H1 (cell line): ENCODE results near the gene OLFM3. TPM values are rescaled to one million over a fixed set of nuclear protein-coding genes. Genes with fewer than 3 reads are reported as not detected.

Source experiments
- CTCF ChIA-PET: fragments of 300-600 bp; sonication (Branson Sonifier 250); formaldehyde crosslinking; loops from one replicate; lab custom pipeline; 2021; ENCODE audit not compliant: partially characterized antibody; lab: Charles Lee
- POLR2A ChIA-PET: fragments of 300-600 bp; sonication (Branson Sonifier 250); formaldehyde crosslinking; loops from one replicate; lab custom pipeline; 2021; ENCODE audit warnings: inconsistent platforms; ENCODE audit not compliant: partially characterized antibody; lab: Charles Lee
- DNase-seq, 2 experiments: peaks; one replicate each; pipeline versions ENCODE4 v3.0.0 to v3.0.0-alpha.2; 2010 to 2022; ENCODE audit warnings: low spot score in 2 of 2, low read depth in 1 of 2, mixed read lengths in 1 of 2
- FAIRE-seq: peaks from 2 replicates; lab custom pipeline; 2011; peaks lifted over from hg19 to GRCh38; lab: Jason Lieb, UNC
- H2AFZ ChIP-seq: 2 replicates; pipeline ENCODE4 v1.8.1; 2012; ENCODE audit warnings: low read length, inconsistent platforms
- H2AK5ac ChIP-seq: 2 replicates; pipeline ENCODE4 v1.6.1; 2013; ENCODE audit warnings: low read depth, low read length
- H2BK120ac ChIP-seq: replicated peaks from 2 replicates; pipeline ENCODE3; 2013; ENCODE audit warnings: low read depth, low read length, inconsistent platforms
- H2BK12ac ChIP-seq: 2 replicates; pipeline ENCODE4 v1.6.1; 2013; ENCODE audit warnings: low read depth, low read length
- H2BK15ac ChIP-seq: 2 replicates; pipeline ENCODE4 v1.6.1; 2013; ENCODE audit warnings: low read length
- H2BK20ac ChIP-seq: 2 replicates; pipeline ENCODE4 v1.6.1; 2013; ENCODE audit warnings: low read length
- H2BK5ac ChIP-seq: 2 replicates; pipeline ENCODE4 v1.6.1; 2013; ENCODE audit warnings: low read depth, low read length
- H3K14ac ChIP-seq: 2 replicates; pipeline ENCODE4 v1.6.1; 2013; ENCODE audit warnings: inconsistent platforms; ENCODE audit not compliant: insufficient read length
- H3K18ac ChIP-seq: 2 replicates; pipeline ENCODE4 v1.6.1; 2013; ENCODE audit warnings: low read length; ENCODE audit errors: extremely low read depth
- H3K23ac ChIP-seq: 2 replicates; pipeline ENCODE4 v1.6.1; 2013; ENCODE audit warnings: inconsistent platforms; ENCODE audit not compliant: insufficient read length
- H3K23me2 ChIP-seq: 2 replicates; pipeline ENCODE4 v1.6.1; 2013; ENCODE audit warnings: low read depth, low read length
- H3K27ac ChIP-seq: 2 replicates; pipeline ENCODE4 v1.6.1; 2011; ENCODE audit warnings: low read depth, low read length, inconsistent platforms
- H3K27me3 ChIP-seq, 4 experiments: replicated peaks in 1 of 4; 1 replicate in 1 of 4; 2 replicates in 3 of 4; pipeline versions ENCODE4 v1.6.1 to v1.8.1; 2011 to 2013; ENCODE audit warnings: low read length in 3 of 4, mild to moderate bottlenecking in 3 of 4, inconsistent platforms in 2 of 4, mixed read lengths in 2 of 4, moderate library complexity in 1 of 4; ENCODE audit not compliant: control insufficient read depth in 3 of 4, insufficient read depth in 3 of 4; ENCODE audit errors: extremely low read depth in 1 of 4
- H3K36me3 ChIP-seq, 4 experiments: 2 replicates each; pipeline versions ENCODE4 v1.6.1 to v1.8.1; 2011 to 2013; ENCODE audit warnings: mild to moderate bottlenecking in 4 of 4, low read length in 3 of 4, moderate library complexity in 2 of 4, control low read depth in 1 of 4, inconsistent platforms in 1 of 4; ENCODE audit not compliant: insufficient read depth in 4 of 4, control insufficient read depth in 2 of 4
- H3K4ac ChIP-seq: replicated peaks from 2 replicates; pipeline ENCODE3; 2013; ENCODE audit warnings: low read length, low read depth, mixed read lengths, inconsistent platforms; ENCODE audit not compliant: insufficient read length
- H3K4me1 ChIP-seq, 4 experiments: replicated peaks in 1 of 4; 1 replicate in 1 of 4; 2 replicates in 3 of 4; pipeline versions ENCODE4 v1.6.1 to v1.8.1; 2011 to 2013; ENCODE audit warnings: low read length in 3 of 4, inconsistent platforms in 2 of 4, mixed read lengths in 1 of 4; ENCODE audit not compliant: insufficient read depth in 4 of 4, control insufficient read depth in 3 of 4
- H3K4me2 ChIP-seq, 2 experiments: 2 replicates each; pipeline versions ENCODE4 v1.6.1 to v1.8.1; 2011 to 2013; ENCODE audit warnings: low read depth in 2 of 2, low read length in 2 of 2, control low read depth in 1 of 2, inconsistent platforms in 1 of 2, mild to moderate bottlenecking in 1 of 2; ENCODE audit not compliant: insufficient read depth in 1 of 2
- H3K4me3 ChIP-seq, 4 experiments: fragments of 200-600, 300-600 bp in 1 of 4; sonication (generic), shearing (Covaris generic), sonication (Bioruptor Twin) in 1 of 4; 2 replicates each; pipeline versions ENCODE4 v1.5.1 to v1.8.1; 2011 to 2016; ENCODE audit warnings: low read length in 4 of 4, low read depth in 3 of 4, control low read depth in 2 of 4, inconsistent platforms in 2 of 4, mild to moderate bottlenecking in 2 of 4, mixed read lengths in 1 of 4, moderate library complexity in 1 of 4; ENCODE audit not compliant: insufficient read depth in 2 of 4; ENCODE audit errors: extremely low read depth in 1 of 4
- H3K56ac ChIP-seq: replicated peaks from 2 replicates; pipeline ENCODE3; 2013; ENCODE audit warnings: low read depth, mild to moderate bottlenecking, mixed read lengths, low read length, inconsistent platforms; ENCODE audit not compliant: insufficient read length
- H3K79me1 ChIP-seq: 2 replicates; pipeline ENCODE4 v1.6.1; 2013; ENCODE audit warnings: low read depth, low read length, control low read depth
- H3K79me2 ChIP-seq, 2 experiments: 2 replicates each; pipeline versions ENCODE4 v1.6.1 to v1.8.1; 2012 to 2013; ENCODE audit warnings: low read length in 2 of 2, mild to moderate bottlenecking in 2 of 2, inconsistent platforms in 1 of 2; ENCODE audit not compliant: insufficient read depth in 2 of 2, control insufficient read depth in 1 of 2
- H3K9ac ChIP-seq, 4 experiments: replicated peaks in 1 of 4; 1 replicate in 1 of 4; 2 replicates in 3 of 4; pipeline versions ENCODE4 v1.6.1 to v1.8.1; 2011 to 2013; ENCODE audit warnings: low read depth in 3 of 4, low read length in 3 of 4, control low read depth in 2 of 4, mild to moderate bottlenecking in 2 of 4, moderate library complexity in 2 of 4, inconsistent platforms in 1 of 4; ENCODE audit errors: extremely low read depth in 1 of 4
- H3K9me3 ChIP-seq, 2 experiments: 2 replicates each; pipeline versions ENCODE4 v1.6.1 to v1.8.1; 2012 to 2013; ENCODE audit warnings: mild to moderate bottlenecking in 2 of 2, moderate library complexity in 2 of 2, control low read depth in 1 of 2, inconsistent platforms in 1 of 2, low read depth in 1 of 2, low read length in 1 of 2, mixed read lengths in 1 of 2; ENCODE audit not compliant: insufficient read depth in 2 of 2
- H4K20me1 ChIP-seq, 2 experiments: replicated peaks in 1 of 2; 2 replicates each; pipeline versions ENCODE3 to v1.8.1; 2011 to 2013; ENCODE audit warnings: inconsistent platforms in 2 of 2, low read length in 2 of 2, mild to moderate bottlenecking in 1 of 2; ENCODE audit not compliant: insufficient read depth in 2 of 2, control insufficient read depth in 1 of 2
- H4K5ac ChIP-seq: 2 replicates; pipeline ENCODE4 v1.6.1; 2013; ENCODE audit warnings: low read length, low read depth, mixed read lengths, inconsistent platforms; ENCODE audit not compliant: insufficient read length
- H4K8ac ChIP-seq: 2 replicates; pipeline ENCODE4 v1.8.0; 2013; ENCODE audit warnings: mild to moderate bottlenecking, moderate library complexity, low read length, inconsistent platforms; ENCODE audit not compliant: insufficient read depth; ENCODE audit errors: extremely low read depth
- H4K91ac ChIP-seq: replicated peaks from 2 replicates; pipeline ENCODE3; 2013; ENCODE audit warnings: low read length, mixed read lengths, inconsistent platforms; ENCODE audit not compliant: insufficient read length
- WGBS, 2 experiments: shearing (Covaris generic) in 1 of 2; methylation state at CpG; one replicate each; pipeline versions ENCODE4 v1.1.6 to v1.1.7; 2013 to 2015; ENCODE audit warnings: low lambda C conversion rate in 2 of 2, mixed read lengths in 2 of 2, inconsistent platforms in 1 of 2, low coverage in 1 of 2, missing lambda C conversion rate in 1 of 2; ENCODE audit not compliant: insufficient replicate concordance in 2 of 2, insufficient coverage in 1 of 2, insufficient read length in 1 of 2; ENCODE audit errors: extremely low coverage in 1 of 2, missing lambda C conversion rate in 1 of 2; 5-methylcytosine and 5-hydroxymethylcytosine counted together
- polyA plus RNA-seq, 7 experiments: library from polyadenylated mRNA; depleted of rRNA in 3 of 7; stranded (reverse) in 5 of 7; unstranded in 2 of 7; fragments of >200 nt in 5 of 7; fragments of 200-250 nt in 2 of 7; gene quantifications; 1 replicate in 5 of 7; 2 replicates in 1 of 7; 4 replicates in 1 of 7; pipeline versions ENCODE4 v1.2.1 to v1.2.3, GENCODE V29; 2011 to 2013; ENCODE audit warnings: missing spikeins in 2 of 7, mixed read lengths in 2 of 7
- total RNA-seq: library from RNA; stranded (reverse); fragmentation: NEBNext Ultra II Directional; extraction: Animal tissue kit (Norgen Biotek cat#: 25700); gene quantifications from 2 replicates; pipeline ENCODE4 v1.2.1, GENCODE V29; 2021

The OLFM3 gene
- total and polyA plus RNA-seq, 2 of the 8 experiments (the other 6 are each of a cell fraction or from before 2014, with no cell fraction given): 0.30 to 0.32 TPM

DNA sequence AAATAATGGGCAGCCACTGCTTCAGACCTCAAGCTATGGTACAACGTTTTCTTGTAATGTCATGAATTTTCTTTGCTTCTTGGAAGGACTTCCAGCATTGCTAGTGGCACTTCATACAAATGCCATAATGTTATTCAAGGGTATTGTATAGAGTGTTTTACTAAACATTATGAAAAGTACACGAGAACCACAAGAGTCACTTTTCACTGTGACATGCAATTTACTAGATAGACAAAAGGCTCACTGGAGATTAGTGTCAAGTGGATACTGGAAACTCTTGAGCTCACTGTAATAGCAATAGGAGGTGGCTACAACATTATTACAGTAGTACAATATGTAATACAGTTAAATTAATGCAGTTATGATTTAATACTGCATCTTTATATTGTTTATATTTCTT, 5.3 kb upstream of the OLFM3 start:
- Histone ChIP-seq H3K79me1 (no peaks in the 10 kb centered on the region), H2BK120ac (no peak overlapping the region), H3K9ac (no peak overlapping the region), H3K18ac (no peak overlapping the region), H3K36me3 (no peaks in the 10 kb centered on the region), H3K27ac (no peak overlapping the region), H3K56ac (no peak overlapping the region), H3K4ac (no peak overlapping the region), H3K23ac (no peak overlapping the region), H3K23me2 (no peaks in the 10 kb centered on the region; the same call in 1 of the 2 replicates), H3K4me3 (no peak overlapping the region), H3K27me3 (no peaks in the 10 kb centered on the region), H3K79me2 (no peaks in the 10 kb centered on the region), H3K4me1 (no peaks in the 10 kb centered on the region), H2AFZ (no peak overlapping the region), H4K91ac (no peak overlapping the region), H2AK5ac (no peak overlapping the region), H4K8ac (no peak overlapping the region), H2BK15ac (no peak overlapping the region), H3K9me3 (no peaks in the 10 kb centered on the region), H3K14ac (no peak overlapping the region), H4K5ac (no peak overlapping the region), H2BK5ac (no peak overlapping the region), H3K4me2 (no peak overlapping the region), H2BK20ac (no peak overlapping the region), H4K20me1 (no peaks in the 10 kb centered on the region), H2BK12ac (no peak overlapping the region)
- FAIRE-seq (no peak), DNase-seq (no peak)
- WGBS, 2 experiments: 94% methylated on average over 2 of the region's 2 CpGs; no CpG with 5 or more reads in 1 of the 2 experiments
- CTCF ChIA-PET: interaction anchor here (0.7 kb wide), 1 partner anchor 218 kb away, joined by 3 read pairs; no protein-coding TSS in a partner anchor
- POLR2A ChIA-PET: no interaction called here
